ENCODE results near the gene COL16A1.

DNA sequence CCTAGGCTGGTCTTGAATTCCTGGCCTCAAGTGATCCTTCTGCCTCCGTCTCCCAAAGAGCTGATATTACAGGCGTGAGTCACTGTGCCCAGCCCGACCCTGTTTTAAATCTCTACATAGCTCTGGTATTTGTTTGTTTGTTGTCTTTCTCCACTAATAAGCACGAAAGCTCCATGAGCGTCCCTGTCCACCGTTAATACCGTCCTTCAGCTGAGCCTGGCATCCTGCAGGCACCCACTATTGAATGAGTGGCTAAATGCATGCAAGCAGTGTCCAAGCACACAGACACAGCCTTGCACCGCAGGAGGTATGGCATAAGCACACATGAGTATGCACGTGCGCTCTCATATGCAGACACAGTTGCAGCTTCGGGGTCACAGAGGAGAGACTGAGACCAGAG is 4.5 kb upstream of the COL16A1 start:
- TF ChIP-seq POLR2A (IDR thresholded peaks at IDR 0.05) = no peak
- TF ChIP-seq, protein P1, sequence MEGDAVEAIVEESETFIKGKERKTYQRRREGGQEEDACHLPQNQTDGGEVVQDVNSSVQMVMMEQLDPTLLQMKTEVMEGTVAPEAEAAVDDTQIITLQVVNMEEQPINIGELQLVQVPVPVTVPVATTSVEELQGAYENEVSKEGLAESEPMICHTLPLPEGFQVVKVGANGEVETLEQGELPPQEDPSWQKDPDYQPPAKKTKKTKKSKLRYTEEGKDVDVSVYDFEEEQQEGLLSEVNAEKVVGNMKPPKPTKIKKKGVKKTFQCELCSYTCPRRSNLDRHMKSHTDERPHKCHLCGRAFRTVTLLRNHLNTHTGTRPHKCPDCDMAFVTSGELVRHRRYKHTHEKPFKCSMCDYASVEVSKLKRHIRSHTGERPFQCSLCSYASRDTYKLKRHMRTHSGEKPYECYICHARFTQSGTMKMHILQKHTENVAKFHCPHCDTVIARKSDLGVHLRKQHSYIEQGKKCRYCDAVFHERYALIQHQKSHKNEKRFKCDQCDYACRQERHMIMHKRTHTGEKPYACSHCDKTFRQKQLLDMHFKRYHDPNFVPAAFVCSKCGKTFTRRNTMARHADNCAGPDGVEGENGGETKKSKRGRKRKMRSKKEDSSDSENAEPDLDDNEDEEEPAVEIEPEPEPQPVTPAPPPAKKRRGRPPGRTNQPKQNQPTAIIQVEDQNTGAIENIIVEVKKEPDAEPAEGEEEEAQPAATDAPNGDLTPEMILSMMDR (IDR thresholded peaks at IDR 0.05) = no peak

Measured in uterus (tissue), 2 donors.